ENCODE measurements around the gene CGA.

Gene CGA

DNA sequence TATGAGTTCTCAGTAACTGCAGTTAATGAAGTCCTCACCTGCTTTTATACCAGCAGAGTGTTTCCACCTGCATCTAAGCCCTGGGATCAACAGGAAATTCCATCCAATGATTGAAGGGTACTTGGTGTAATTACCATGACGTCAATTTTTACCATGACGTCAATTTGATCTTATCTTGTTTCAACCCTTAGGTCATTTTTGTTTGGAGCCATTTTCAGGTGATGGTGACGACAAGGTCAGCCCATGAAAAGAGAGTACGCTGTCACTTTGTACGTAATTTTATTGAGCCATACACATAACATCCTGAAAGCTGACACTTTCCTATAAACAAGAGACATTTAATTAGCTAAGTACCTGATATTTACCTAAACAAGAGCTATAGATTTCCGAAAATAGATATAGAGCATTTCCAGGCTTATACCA, at the start of gene CGA (continued):
- TF ChIP-seq ZNF670 (tag by site-specific recombination; IDR thresholded peaks at IDR 0.05; ENCODE audit: low read depth) (no peak), ZNF274 (IDR thresholded peaks at IDR 0.05; ENCODE audit: low read length) (no peak), ZNF274 (tag by site-specific recombination; IDR thresholded peaks at IDR 0.05; ENCODE audit: borderline replicate concordance) (no peak), ZBTB1 (tag by site-specific recombination; IDR thresholded peaks at IDR 0.05) (peak; percentile 65; the same call in 1 of the 2 replicates), ZBTB7A (tag by site-specific recombination; IDR thresholded peaks at IDR 0.05; ENCODE audit: low read depth) (no peak), ZNF223 (tag by site-specific recombination; IDR thresholded peaks at IDR 0.05) (no peak), MZF1 (tag by site-specific recombination; IDR thresholded peaks at IDR 0.05; ENCODE audit: borderline replicate concordance) (no peak; the same call in 1 of the 2 replicates), KLF9 (tag by site-specific recombination; IDR thresholded peaks at IDR 0.05; ENCODE audit: low read depth) (no peak), ZNF19 (tag by site-specific recombination; IDR thresholded peaks at IDR 0.05; ENCODE audit: low read depth) (no peak), OVOL3 (tag by site-specific recombination; IDR thresholded peaks at IDR 0.05) (peak; percentile 79; the same call in 1 of the 2 replicates), ZBTB48 (tag by site-specific recombination; IDR thresholded peaks at IDR 0.05) (no peak), HOXC10 (CRISPR knock-in tag; IDR thresholded peaks at IDR 0.05) (no peak), ZNF404 (tag by site-specific recombination; IDR thresholded peaks at IDR 0.05) (no peak), ZSCAN23 (tag by site-specific recombination; IDR thresholded peaks at IDR 0.05) (peak; percentile 79; the same call in 1 of the 2 replicates), EGR2 (tag by site-specific recombination; IDR thresholded peaks at IDR 0.05; ENCODE audit: low read depth) (no peak), SP7 (tag by site-specific recombination; IDR thresholded peaks at IDR 0.05) (peak; percentile 87), ZNF837 (tag by site-specific recombination; IDR thresholded peaks at IDR 0.05) (no peak), ZNF239 (tag by site-specific recombination; IDR thresholded peaks at IDR 0.05) (no peak), ZNF629 (tag by site-specific recombination; IDR thresholded peaks at IDR 0.05) (peak; percentile 99), ZNF571 (tag by site-specific recombination; IDR thresholded peaks at IDR 0.05) (no peak), HIC1 (tag by site-specific recombination; IDR thresholded peaks at IDR 0.05) (peak; percentile 55; the same call in 1 of the 2 replicates), ZNF366 (tag by site-specific recombination; conservative IDR thresholded peaks at IDR 0.05) (peak; percentile 88), ZFP3 (tag by site-specific recombination; IDR thresholded peaks at IDR 0.05; ENCODE audit: low read depth) (no peak), ZNF514 (tag by site-specific recombination; IDR thresholded peaks at IDR 0.05) (no peak), GLI4 (tag by site-specific recombination; IDR thresholded peaks at IDR 0.05) (no peak), MYNN (tag by site-specific recombination; IDR thresholded peaks at IDR 0.05; ENCODE audit: borderline replicate concordance) (no peak), ZNF521 (tag by site-specific recombination; IDR thresholded peaks at IDR 0.05) (no peak), ZNF664 (tag by site-specific recombination; IDR thresholded peaks at IDR 0.05) (0 out of 2 replicates have a peak, but pooled peaks have one; percentile 40), ZNF776 (tag by site-specific recombination; IDR thresholded peaks at IDR 0.05; ENCODE audit: borderline replicate concordance) (no peak), ZNF16 (tag by site-specific recombination; IDR thresholded peaks at IDR 0.05; ENCODE audit: low read depth) (no peak), PRDM1 (tag by site-specific recombination; IDR thresholded peaks at IDR 0.05) (no peak), ZNF155 (tag by site-specific recombination; IDR thresholded peaks at IDR 0.05) (no peak), YY2 (tag by site-specific recombination; IDR thresholded peaks at IDR 0.05) (no peak), ZNF513 (tag by site-specific recombination; IDR thresholded peaks at IDR 0.05) (no peak), ZNF266 (tag by site-specific recombination; IDR thresholded peaks at IDR 0.05; ENCODE audit: low read depth) (no peak), ZNF777 (tag by site-specific recombination; IDR thresholded peaks at IDR 0.05; ENCODE audit: borderline replicate concordance) (no peak), WT1 (tag by site-specific recombination; IDR thresholded peaks at IDR 0.05) (peak; percentile 90)
- TF ChIP-seq, protein P1, sequence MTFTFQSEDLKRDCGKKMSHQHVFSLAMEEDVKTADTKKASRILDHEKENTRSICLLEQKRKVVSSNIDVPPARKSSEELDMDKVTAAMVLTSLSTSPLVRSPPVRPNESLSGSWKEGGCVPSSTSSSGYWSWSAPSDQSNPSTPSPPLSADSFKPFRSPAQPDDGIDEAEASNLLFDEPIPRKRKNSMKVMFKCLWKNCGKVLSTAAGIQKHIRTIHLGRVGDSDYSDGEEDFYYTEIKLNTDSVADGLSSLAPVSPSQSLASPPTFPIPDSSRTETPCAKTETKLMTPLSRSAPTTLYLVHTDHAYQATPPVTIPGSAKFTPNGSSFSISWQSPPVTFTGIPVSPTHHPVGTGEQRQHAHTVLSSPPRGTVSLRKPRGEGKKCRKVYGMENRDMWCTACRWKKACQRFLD (tag by site-specific recombination; IDR thresholded peaks at IDR 0.05) = no peak
- TF ChIP-seq, protein P2, sequence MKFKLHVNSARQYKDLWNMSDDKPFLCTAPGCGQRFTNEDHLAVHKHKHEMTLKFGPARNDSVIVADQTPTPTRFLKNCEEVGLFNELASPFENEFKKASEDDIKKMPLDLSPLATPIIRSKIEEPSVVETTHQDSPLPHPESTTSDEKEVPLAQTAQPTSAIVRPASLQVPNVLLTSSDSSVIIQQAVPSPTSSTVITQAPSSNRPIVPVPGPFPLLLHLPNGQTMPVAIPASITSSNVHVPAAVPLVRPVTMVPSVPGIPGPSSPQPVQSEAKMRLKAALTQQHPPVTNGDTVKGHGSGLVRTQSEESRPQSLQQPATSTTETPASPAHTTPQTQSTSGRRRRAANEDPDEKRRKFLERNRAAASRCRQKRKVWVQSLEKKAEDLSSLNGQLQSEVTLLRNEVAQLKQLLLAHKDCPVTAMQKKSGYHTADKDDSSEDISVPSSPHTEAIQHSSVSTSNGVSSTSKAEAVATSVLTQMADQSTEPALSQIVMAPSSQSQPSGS (tag by site-specific recombination; IDR thresholded peaks at IDR 0.05; ENCODE audit: low read depth) = peak; percentile 99
